ENCODE data around the gene AADAT. TPM values are rescaled to one million over a fixed set of nuclear protein-coding genes. Genes with fewer than 3 reads are reported as not detected.
"Not testable (repeated sequence)": the region's sequence is repeated elsewhere in the genome, so short reads cannot be mapped to it uniquely, and the experiment has no call there.

Gene AADAT
- total RNA-seq = not detected

- no peaks in the 10 kb centered on the region for H3K4me1 Mint-ChIP-seq
- peaks cover 48% of the 10 kb centered on the region for H3K27me3 Mint-ChIP-seq
- H3K4me3 Mint-ChIP-seq = peak within 1 kb of the TSS; percentile 20
- peak; percentile 44 for ATAC-seq (replicated peaks)
- no peaks in the 10 kb centered on the region for H3K36me3 Mint-ChIP-seq (ENCODE audit: low read depth)
- H3K9me3 Mint-ChIP-seq = no peaks in the 10 kb centered on the region
- no peak within 1 kb of the TSS for H3K27ac Mint-ChIP-seq
These were observed at the start of gene AADAT for GRCh38 chr4:170089668-170090351. Gene AADAT (minus strand): TSS chr4:170089956. CDS start chr4:170089690, 266 bp downstream.

GRCh38 chr4:170138580-170139194 lies 48.9 kb upstream of the AADAT start:
- Mint-ChIP-seq H3K27me3 (peaks cover 5% of the 10 kb centered on the region), H3K4me3 (no peak overlapping the region), H3K36me3 (ENCODE audit: low read depth) (no peaks in the 10 kb centered on the region), H3K9me3 (no peaks in the 10 kb centered on the region), H3K27ac (no peak overlapping the region), H3K4me1 (no peaks in the 10 kb centered on the region)
- peak; percentile 49 for ATAC-seq (replicated peaks)

GRCh38 chr4:170137927-170138326 lies 48.2 kb upstream of the AADAT start:
- Mint-ChIP-seq H3K9me3 (no peaks in the 10 kb centered on the region), H3K4me1 (no peaks in the 10 kb centered on the region), H3K4me3 (no peak overlapping the region), H3K27ac (no peak overlapping the region), H3K27me3 (peaks cover 5% of the 10 kb centered on the region), H3K36me3 (ENCODE audit: low read depth) (no peaks in the 10 kb centered on the region)
- ATAC-seq (replicated peaks) = no peak

DNA sequence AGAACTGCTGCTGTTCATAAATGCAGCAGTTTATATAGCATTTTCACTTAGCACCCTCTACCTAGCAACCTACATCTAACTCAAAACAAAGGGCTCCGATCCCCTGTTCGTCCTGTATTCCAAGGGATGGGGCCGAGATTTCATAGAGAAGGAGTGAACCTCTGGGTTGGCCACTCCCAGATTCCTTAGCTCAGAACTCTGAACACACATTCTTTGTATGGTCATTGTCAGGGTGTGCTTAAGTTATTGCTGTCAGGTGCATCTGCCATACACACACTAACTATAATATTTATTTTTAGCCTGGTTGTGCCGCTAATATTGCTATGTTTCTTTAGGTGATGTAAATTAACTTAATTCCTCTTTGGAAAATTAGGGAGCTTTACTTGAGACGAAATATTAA lies 47.7 kb upstream of the AADAT start:
- Mint-ChIP-seq H3K27ac (no peak overlapping the region), H3K4me3 (no peak overlapping the region), H3K4me1 (no peaks in the 10 kb centered on the region), H3K36me3 (ENCODE audit: low read depth) (no peaks in the 10 kb centered on the region), H3K9me3 (no peaks in the 10 kb centered on the region), H3K27me3 (peaks cover 5% of the 10 kb centered on the region)
- no peak for ATAC-seq (replicated peaks)

GRCh38 chr4:170134821-170135220 lies 45.1 kb upstream of the AADAT start:
- H3K4me1 Mint-ChIP-seq = no peaks in the 10 kb centered on the region
- no peak overlapping the region for H3K4me3 Mint-ChIP-seq
- H3K36me3 Mint-ChIP-seq (ENCODE audit: low read depth) = no peaks in the 10 kb centered on the region
- ATAC-seq (replicated peaks) = no peak
- H3K27me3 Mint-ChIP-seq = peaks cover 12% of the 10 kb centered on the region
- no peak overlapping the region for H3K27ac Mint-ChIP-seq
- H3K9me3 Mint-ChIP-seq = no peaks in the 10 kb centered on the region

DNA sequence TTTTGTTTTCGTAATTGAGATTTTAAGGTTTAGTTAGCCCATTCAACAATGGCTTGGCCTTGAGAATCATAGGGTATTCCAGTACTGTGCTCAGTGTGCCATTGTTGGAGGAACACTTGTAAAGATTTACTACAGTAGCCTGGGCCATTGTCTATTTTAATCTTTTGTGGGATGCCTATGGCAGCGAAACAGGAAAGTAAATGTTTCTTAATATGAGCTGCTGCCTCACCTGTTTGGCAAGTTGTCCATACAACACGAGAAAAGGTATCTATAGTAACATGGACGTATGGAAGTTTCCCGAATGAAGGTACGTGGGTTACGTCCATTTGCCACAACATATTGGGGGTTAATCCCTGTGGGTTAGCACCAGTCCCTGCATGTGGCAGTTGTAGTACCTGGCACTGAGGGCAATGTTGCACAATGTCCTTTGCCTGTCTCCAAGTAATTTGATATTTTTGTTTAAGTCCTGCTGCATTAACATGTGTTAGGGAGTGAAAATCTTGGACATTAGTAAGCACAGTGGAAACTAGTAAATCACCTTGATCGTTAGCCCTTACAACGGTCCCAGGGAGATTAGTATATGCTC lies 38.6 kb upstream of the AADAT start:
- no peak for ATAC-seq (replicated peaks)
- Mint-ChIP-seq H3K36me3 (ENCODE audit: low read depth) (no peaks in the 10 kb centered on the region), H3K27ac (no peak overlapping the region), H3K4me3 (no peak overlapping the region), H3K9me3 (no peaks in the 10 kb centered on the region), H3K27me3 (peaks cover 7% of the 10 kb centered on the region), H3K4me1 (no peaks in the 10 kb centered on the region)

DNA sequence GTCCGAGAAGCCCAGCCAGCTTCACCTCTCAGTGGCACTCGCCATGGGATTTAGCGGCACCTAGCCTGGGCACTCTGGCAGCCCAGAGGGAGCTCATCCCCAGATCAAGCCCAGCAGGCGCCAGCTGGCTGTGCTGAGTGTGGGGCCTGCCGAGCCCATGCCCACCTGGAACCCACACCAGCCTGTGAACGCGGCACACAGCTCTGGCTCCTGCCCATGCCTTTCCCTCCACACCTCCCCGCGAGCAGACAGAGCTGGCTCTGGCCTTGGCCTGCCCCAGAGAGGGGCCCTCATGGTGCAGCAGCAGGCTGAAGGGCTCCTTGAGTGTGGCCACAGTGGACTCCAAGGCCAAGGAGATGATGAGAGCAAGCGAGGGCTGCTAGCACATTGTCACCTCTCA lies 38.0 kb upstream of the AADAT start:
- Mint-ChIP-seq H3K36me3 (ENCODE audit: low read depth) (no peaks in the 10 kb centered on the region), H3K9me3 (no peaks in the 10 kb centered on the region), H3K27ac (no peak overlapping the region), H3K27me3 (peaks cover 7% of the 10 kb centered on the region), H3K4me1 (no peaks in the 10 kb centered on the region), H3K4me3 (no peak overlapping the region)
- ATAC-seq (replicated peaks) = no peak

DNA sequence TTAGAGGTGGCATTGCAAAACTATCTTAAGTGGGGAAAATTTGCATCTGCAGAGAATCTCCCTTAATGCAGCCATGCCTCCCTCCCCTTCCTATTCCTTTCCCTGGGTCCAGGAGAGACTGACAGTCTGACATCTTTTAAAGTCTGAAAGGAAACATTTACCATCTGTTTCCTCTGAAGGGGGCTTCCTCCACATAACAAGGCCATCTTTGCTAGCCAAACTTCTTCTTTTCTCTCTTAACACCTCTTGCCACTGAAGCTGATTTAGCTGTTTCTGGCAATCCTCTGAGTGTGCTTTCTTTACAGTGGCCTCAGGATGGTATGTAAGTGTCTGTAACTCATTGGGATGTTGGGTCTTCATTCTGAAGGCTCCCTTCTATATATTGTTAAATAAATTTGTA lies 34.6 kb upstream of the AADAT start:
- Mint-ChIP-seq H3K27ac (no peak overlapping the region), H3K4me3 (no peak overlapping the region), H3K36me3 (ENCODE audit: low read depth) (no peaks in the 10 kb centered on the region), H3K27me3 (no peaks in the 10 kb centered on the region), H3K4me1 (no peaks in the 10 kb centered on the region), H3K9me3 (no peaks in the 10 kb centered on the region)
- no peak for ATAC-seq (replicated peaks)

- H3K27me3 Mint-ChIP-seq = peaks cover 15% of the 10 kb centered on the region
- H3K27ac Mint-ChIP-seq = no peak overlapping the region
- H3K4me1 Mint-ChIP-seq = no peaks in the 10 kb centered on the region
- H3K9me3 Mint-ChIP-seq = no peaks in the 10 kb centered on the region
- H3K4me3 Mint-ChIP-seq = no peak overlapping the region
- ATAC-seq (replicated peaks) = no peak
- H3K36me3 Mint-ChIP-seq (ENCODE audit: low read depth) = no peaks in the 10 kb centered on the region
These were observed 32.5 kb upstream of the AADAT start for GRCh38 chr4:170122252-170122651.

GRCh38 chr4:170114636-170115035 lies 24.9 kb upstream of the AADAT start:
- no peak overlapping the region for H3K27ac Mint-ChIP-seq
- no peaks in the 10 kb centered on the region for H3K36me3 Mint-ChIP-seq (ENCODE audit: low read depth)
- no peak for ATAC-seq (replicated peaks)
- H3K27me3 Mint-ChIP-seq = peaks cover 21% of the 10 kb centered on the region
- H3K4me1 Mint-ChIP-seq = no peaks in the 10 kb centered on the region
- no peaks in the 10 kb centered on the region for H3K9me3 Mint-ChIP-seq
- no peak overlapping the region for H3K4me3 Mint-ChIP-seq

DNA sequence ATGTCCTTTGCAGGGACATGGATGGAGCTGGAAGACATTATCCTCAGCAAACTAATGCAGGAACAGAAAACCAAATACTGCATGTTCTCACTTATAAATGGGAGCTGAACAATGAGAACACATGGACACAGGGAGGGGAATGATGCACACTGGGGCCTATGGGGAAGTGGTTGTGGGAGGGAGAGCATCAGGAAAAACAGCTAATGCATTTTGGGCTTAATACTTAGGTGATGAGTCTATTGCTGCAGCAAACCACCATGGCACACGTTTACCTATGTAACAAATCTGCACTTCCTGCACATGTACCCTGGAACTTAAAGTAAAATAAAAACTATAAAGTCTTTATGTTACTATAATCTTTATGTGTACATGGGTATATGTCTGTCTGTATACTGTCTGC lies 24.4 kb upstream of the AADAT start:
- not testable (repeated sequence) for H3K36me3 Mint-ChIP-seq (ENCODE audit: low read depth); H3K9me3 Mint-ChIP-seq; H3K27ac Mint-ChIP-seq; H3K4me1 Mint-ChIP-seq; ATAC-seq (replicated peaks); H3K4me3 Mint-ChIP-seq
- H3K27me3 Mint-ChIP-seq = peaks cover 19% of the 10 kb centered on the region

DNA sequence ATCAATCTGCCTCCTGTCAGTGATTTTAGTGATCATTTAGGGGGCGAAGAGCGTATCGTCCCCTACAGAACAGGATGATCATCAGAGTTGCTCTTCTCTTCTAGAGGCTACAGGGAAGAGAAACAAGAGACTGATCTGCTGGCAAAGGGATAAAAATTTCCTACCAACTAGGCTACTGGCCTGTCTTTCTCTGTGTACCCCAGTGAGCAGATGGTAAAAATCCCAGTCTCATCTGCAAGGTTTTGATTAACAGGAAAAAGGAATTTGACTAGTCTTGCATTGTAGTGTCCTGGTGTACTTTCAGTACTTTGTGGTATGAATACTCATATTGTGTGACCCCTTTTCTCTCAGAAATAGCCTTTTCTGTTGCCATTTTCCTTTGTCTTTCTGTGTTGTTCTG lies 21.8 kb upstream of the AADAT start:
- no peaks in the 10 kb centered on the region for H3K9me3 Mint-ChIP-seq
- H3K36me3 Mint-ChIP-seq (ENCODE audit: low read depth) = no peaks in the 10 kb centered on the region
- no peaks in the 10 kb centered on the region for H3K4me1 Mint-ChIP-seq
- peaks cover 3% of the 10 kb centered on the region for H3K27me3 Mint-ChIP-seq
- no peak overlapping the region for H3K4me3 Mint-ChIP-seq
- no peak for ATAC-seq (replicated peaks)
- no peak overlapping the region for H3K27ac Mint-ChIP-seq

DNA sequence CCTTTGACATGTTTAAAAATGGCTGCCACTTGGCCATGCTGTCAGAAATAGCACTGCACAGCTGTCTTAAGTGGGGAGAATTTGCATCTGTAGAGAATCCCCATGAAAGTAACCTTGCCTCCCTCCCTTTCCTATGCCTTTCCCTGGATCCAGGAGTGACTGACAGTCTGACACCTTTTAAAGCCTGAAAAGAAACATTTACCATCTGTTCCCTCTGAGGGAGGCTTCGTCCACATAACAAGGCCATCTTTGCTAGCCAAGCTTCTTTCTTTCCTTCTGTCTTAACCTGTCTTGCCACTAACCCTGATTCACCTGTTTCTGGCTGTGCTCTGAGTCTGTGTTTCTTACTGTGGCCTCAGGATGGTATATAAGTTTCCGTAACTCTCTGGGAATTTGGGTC lies 21.3 kb upstream of the AADAT start:
- H3K27ac Mint-ChIP-seq = no peak overlapping the region
- H3K27me3 Mint-ChIP-seq = peaks cover 3% of the 10 kb centered on the region
- H3K4me3 Mint-ChIP-seq = no peak overlapping the region
- H3K36me3 Mint-ChIP-seq (ENCODE audit: low read depth) = no peaks in the 10 kb centered on the region
- ATAC-seq (replicated peaks) = no peak
- H3K9me3 Mint-ChIP-seq = no peaks in the 10 kb centered on the region
- no peaks in the 10 kb centered on the region for H3K4me1 Mint-ChIP-seq

DNA sequence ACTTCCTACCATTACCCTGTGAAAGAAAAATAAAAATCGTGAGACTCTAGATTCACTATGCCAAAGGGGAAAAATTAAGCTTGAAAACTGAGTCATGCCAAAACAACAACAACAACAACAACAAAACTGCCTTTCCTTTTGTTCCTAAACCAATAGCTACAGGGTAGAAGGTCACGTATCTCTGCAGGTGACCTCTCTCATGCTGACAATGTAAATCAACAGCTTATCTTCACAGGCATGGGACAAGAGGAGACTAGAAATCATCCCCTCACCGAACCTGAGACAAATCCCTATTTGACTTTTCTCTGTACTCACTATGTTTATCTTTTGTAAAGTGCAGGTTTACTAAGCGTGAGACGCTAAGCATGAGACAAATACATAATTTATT lies 20.5 kb upstream of the AADAT start:
- no peak for ATAC-seq (replicated peaks)
- Mint-ChIP-seq H3K27me3 (peaks cover 3% of the 10 kb centered on the region), H3K4me3 (no peak overlapping the region), H3K27ac (no peak overlapping the region), H3K4me1 (no peaks in the 10 kb centered on the region), H3K9me3 (no peaks in the 10 kb centered on the region), H3K36me3 (ENCODE audit: low read depth) (no peaks in the 10 kb centered on the region)

GRCh38 chr4:170109586-170110284 lies 20.0 kb upstream of the AADAT start:
- Mint-ChIP-seq H3K4me3 (no peak overlapping the region), H3K4me1 (no peaks in the 10 kb centered on the region), H3K9me3 (no peaks in the 10 kb centered on the region), H3K27me3 (peaks cover 3% of the 10 kb centered on the region), H3K36me3 (ENCODE audit: low read depth) (no peaks in the 10 kb centered on the region), H3K27ac (no peak overlapping the region)
- no peak for ATAC-seq (replicated peaks)
